Measurements from ENCODE around the gene XIRP2.

GRCh38 chr2:167271932-167272331 lies 383.7 kb downstream of the XIRP2 start:
- TF ChIP-seq CTCF (IDR thresholded peaks at IDR 0.05) (no peak), POLR2AphosphoS5 (IDR thresholded peaks at IDR 0.05) (no peak)

Data from prostate gland (tissue), 2 donors.